Naive B cell (primary cell): Measurements from ENCODE around the gene SKIC2. TPM values are rescaled to one million over a fixed set of nuclear protein-coding genes. Genes with fewer than 3 reads are reported as not detected.
A peak's percentile ranks its signal among the peaks of the same experiment; 100 is the strongest.

Experiments
- ATAC-seq, 2 donors: fragments of 150-1000 bp; cut with Tn5 transposase; 2 replicates each; pipeline ENCODE4 v1.10.0; 2021; ENCODE audit warnings: low read depth in 2 of 2, mild to moderate bottlenecking in 2 of 2, moderate library complexity in 2 of 2
- DNase-seq: peaks from one replicate; pipeline ENCODE4 v3.0.0; 2022
- H3K27ac Mint-ChIP-seq, 6 donors: one replicate each; pipeline ENCODE4 v1.8.0; 2020 to 2022; ENCODE audit warnings: mild to moderate bottlenecking in 6 of 6, mixed read lengths in 6 of 6, moderate library complexity in 5 of 6, inconsistent platforms in 2 of 6
- H3K27me3 Mint-ChIP-seq, 3 donors: one replicate each; pipeline ENCODE4 v1.8.0; 2021 to 2022; ENCODE audit warnings: mixed read lengths in 3 of 3, mild to moderate bottlenecking in 1 of 3
- H3K36me3 Mint-ChIP-seq, 2 donors: one replicate each; pipeline ENCODE4 v1.8.0; 2020 to 2022; ENCODE audit warnings: mixed read lengths in 2 of 2, inconsistent platforms in 1 of 2, mild to moderate bottlenecking in 1 of 2
- H3K4me1 Mint-ChIP-seq, 3 donors: one replicate each; pipeline ENCODE4 v1.8.0; 2020 to 2022; ENCODE audit warnings: mixed read lengths in 3 of 3, inconsistent platforms in 1 of 3, mild to moderate bottlenecking in 1 of 3, moderate library complexity in 1 of 3
- H3K4me3 Mint-ChIP-seq, 8 donors: one replicate each; pipeline ENCODE4 v1.8.0; 2020 to 2022; ENCODE audit warnings: mild to moderate bottlenecking in 8 of 8, mixed read lengths in 8 of 8, moderate library complexity in 8 of 8, inconsistent platforms in 2 of 8
- H3K9me3 Mint-ChIP-seq, 7 donors: one replicate each; pipeline ENCODE4 v1.8.0; 2020 to 2022; ENCODE audit warnings: mixed read lengths in 7 of 7, mild to moderate bottlenecking in 5 of 7, inconsistent platforms in 2 of 7, moderate library complexity in 1 of 7
- polyA plus RNA-seq, 6 donors: library from polyadenylated mRNA; unstranded; fragments of 300-500 nt; fragmentation: Illumina TruSeq; gene quantifications; one replicate each; pipeline ENCODE4 v1.2.3, GENCODE V29; 2021; ENCODE audit warnings: low read depth in 6 of 6

The SKIC2 gene
- polyA plus RNA-seq, 6 donors from 2014 or later = 10.7 to 21.0 (median 18.1) TPM

DNA sequence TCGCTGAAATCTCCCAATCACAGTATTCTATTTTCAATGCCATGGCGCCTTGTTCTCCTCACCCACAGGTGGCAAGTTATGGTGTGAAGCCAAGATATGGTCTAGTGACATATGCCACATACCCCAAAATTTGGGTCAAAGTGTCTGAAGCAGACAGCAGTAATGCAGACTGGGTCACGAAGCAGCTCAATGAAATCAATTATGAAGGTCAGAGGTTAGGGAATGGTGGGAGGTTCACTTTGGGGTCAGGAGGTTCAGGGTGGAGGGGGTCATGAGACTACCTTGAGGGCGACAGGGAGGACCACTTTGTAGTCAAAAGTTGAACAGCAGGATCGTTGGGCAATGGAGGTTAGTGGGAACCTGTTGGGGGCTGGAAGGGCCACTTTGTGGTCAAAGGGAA is 10.7 kb upstream of the SKIC2 start:
- Mint-ChIP-seq H3K4me3 (peak overlapping the region in 2 of 8 donors; percentile 14 to 37), H3K4me1 (peaks cover 0 to 18% (median 15%) of the 10 kb centered on the region in 3 donors), H3K27me3 (peaks cover 5 to 31% (median 23%) of the 10 kb centered on the region in 3 donors), H3K36me3 (peaks cover 0 to 6% of the 10 kb centered on the region in 2 donors), H3K9me3 (no peaks in the 10 kb centered on the region), H3K27ac (peak overlapping the region in 4 of 6 donors; percentile 71 to 97 (median 81))
- DNase-seq (no peak), ATAC-seq (no peak)

DNA sequence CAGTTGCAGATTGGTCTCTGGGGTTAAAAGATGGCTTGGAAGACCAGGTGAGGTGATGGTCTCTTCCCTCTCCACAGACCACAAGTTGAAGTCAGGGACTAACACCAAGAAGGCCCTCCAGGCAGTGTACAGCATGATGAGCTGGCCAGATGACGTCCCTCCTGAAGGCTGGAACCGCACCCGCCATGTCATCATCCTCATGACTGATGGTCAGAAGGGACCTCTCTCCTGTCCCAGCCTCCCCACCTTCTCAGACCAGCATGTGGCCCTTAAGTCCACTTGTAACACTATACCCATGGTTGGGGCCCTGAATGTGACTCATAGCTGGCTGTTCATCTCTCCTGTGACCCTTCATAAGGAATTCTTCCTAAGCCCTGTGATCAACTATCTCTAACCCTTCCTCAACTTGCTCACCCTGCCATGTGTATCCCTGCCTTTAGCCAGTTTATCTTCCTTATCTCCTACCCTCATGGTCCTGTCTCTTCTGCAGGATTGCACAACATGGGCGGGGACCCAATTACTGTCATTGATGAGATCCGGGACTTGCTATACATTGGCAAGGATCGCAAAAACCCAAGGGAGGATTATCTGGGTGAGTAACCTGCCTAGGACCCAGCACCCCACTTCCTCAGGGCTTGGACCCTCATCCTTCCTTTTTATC is 10.1 kb upstream of the SKIC2 start:
- Mint-ChIP-seq H3K4me1 (peaks cover 0 to 20% (median 15%) of the 10 kb centered on the region in 3 donors), H3K36me3 (peaks cover 1 to 11% of the 10 kb centered on the region in 2 donors), H3K27ac (peak overlapping the region in 4 of 6 donors; percentile 50 to 88 (median 54)), H3K9me3 (no peaks in the 10 kb centered on the region), H3K4me3 (no peak overlapping the region), H3K27me3 (peaks cover 5 to 25% (median 17%) of the 10 kb centered on the region in 3 donors)
- no peak for ATAC-seq
- DNase-seq = no peak

DNA sequence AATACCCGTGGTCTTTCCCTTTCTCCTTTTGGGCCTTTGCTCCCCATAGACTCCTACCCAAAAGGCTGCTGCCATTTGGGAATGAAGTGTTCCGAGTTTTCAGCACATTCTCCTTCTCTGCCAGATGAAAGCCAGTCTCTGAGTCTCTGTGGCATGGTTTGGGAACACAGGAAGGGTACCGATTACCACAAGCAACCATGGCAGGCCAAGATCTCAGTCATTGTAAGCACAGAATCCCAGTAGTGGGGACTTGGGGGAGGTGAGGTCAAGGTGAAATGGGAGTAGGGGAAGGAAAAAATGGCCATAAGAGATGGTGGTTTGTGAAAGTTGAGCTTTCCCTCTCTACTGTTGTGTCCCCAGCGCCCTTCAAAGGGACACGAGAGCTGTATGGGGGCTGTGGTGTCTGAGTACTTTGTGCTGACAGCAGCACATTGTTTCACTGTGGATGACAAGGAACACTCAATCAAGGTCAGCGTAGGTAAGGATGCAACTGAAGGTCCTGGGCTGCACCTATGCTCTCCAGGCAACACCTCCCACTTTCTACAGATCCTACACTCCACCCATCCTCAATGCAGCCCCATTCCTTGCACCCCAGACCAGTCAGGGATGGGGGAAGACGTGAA is 8.9 kb upstream of the SKIC2 start:
- Mint-ChIP-seq H3K4me1 (peaks cover 0 to 20% (median 10%) of the 10 kb centered on the region in 3 donors), H3K9me3 (no peaks in the 10 kb centered on the region), H3K4me3 (peak overlapping the region in 1 of 8 donors; percentile 58), H3K36me3 (peaks cover 12 to 23% of the 10 kb centered on the region in 2 donors), H3K27me3 (peaks cover 5 to 16% (median 8%) of the 10 kb centered on the region in 3 donors), H3K27ac (no peak overlapping the region)
- ATAC-seq = no peak
- no peak for DNase-seq

DNA sequence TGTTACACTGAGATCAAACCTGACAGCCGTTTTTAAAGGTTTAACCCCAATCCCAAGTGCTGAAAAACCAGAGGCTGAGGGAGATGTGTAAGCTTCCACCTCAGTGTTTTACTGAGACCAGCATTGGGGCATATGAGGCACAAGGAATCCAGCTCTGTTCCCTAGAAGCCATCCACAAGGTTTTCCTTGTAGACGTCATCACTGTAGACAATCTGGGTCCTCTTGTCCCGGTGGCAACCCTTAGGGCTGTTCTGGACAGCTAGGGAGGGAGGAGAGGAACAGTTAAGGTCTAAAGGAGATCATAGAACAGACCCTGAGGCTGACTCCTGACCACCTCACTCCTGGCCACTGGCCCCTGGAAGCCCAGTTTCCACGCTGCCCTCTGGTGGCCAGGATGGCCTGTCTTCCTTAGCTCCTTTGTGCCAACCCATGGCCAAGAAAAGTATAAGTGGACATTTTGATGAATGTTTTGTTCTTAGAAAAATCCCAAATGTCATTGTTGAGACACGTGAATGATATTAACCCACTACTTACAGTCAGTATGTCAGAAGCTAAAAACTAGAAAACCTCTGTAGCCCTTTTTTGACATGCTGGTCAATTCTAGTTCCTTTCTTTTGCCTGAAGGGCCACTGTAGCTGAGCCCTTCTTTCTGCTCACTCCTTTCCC is 6.7 kb upstream of the SKIC2 start:
- H3K27ac Mint-ChIP-seq = peak overlapping the region in 2 of 6 donors; percentile 20 to 21
- ATAC-seq = peak; percentile 23 to 38
- DNase-seq = peak; percentile 15
- no peaks in the 10 kb centered on the region for H3K27me3 Mint-ChIP-seq
- H3K4me1 Mint-ChIP-seq = peaks cover 5 to 20% (median 6%) of the 10 kb centered on the region in 3 donors
- no peaks in the 10 kb centered on the region for H3K9me3 Mint-ChIP-seq
- peak overlapping the region in 1 of 8 donors; percentile 27 for H3K4me3 Mint-ChIP-seq
- H3K36me3 Mint-ChIP-seq = peaks cover 12 to 25% of the 10 kb centered on the region in 2 donors

DNA sequence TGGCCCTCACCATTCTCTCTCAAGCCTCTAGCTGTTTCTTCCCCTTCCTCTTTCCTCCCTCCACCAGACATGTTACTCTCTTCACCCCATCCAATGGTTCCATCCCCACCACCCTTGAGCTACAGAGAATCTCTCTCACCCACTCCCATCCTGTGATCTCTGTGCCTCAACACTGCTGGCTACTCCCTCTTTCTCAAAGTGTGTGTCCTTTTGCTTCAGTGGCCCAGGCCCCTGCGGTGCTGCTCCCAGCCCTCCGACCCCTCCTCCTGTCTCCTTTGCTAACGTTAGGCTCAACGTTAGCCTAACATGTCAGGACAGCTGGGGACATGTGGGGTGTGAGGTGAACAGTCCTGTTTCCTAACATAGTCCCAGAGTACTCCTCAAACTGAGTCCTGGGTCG is 6.1 kb upstream of the SKIC2 start:
- H3K36me3 Mint-ChIP-seq = peaks cover 12 to 25% of the 10 kb centered on the region in 2 donors
- peak overlapping the region in 4 of 6 donors; percentile 19 to 81 (median 28) for H3K27ac Mint-ChIP-seq
- H3K4me3 Mint-ChIP-seq = peak overlapping the region in 1 of 8 donors; percentile 27
- no peaks in the 10 kb centered on the region for H3K27me3 Mint-ChIP-seq
- ATAC-seq (no peak), DNase-seq (no peak)
- H3K9me3 Mint-ChIP-seq = no peaks in the 10 kb centered on the region
- H3K4me1 Mint-ChIP-seq = peaks cover 11 to 21% (median 12%) of the 10 kb centered on the region in 3 donors

DNA sequence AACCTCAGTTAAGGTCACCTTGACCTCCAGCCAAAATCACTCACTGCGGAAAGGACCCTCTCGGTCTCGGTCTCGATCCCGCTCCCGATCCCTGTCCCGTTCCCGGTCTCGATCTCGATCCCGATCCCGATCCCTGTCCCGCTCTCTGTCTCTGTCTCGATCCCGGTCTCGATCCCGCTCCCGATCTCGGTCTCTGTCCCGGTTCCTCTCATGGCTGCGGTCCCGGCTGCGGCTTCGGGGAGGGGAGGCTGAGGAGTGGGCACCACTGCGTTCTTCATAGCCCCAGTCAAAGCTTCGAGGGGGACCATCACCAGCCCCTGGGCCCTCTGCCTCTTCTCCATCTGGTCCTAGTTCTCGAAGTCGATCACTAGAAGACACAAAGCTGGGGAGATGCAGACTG is 4.5 kb upstream of the SKIC2 start:
- H3K9me3 Mint-ChIP-seq = no peaks in the 10 kb centered on the region
- peak overlapping the region in 2 of 6 donors; percentile 33 to 64 for H3K27ac Mint-ChIP-seq
- H3K4me3 Mint-ChIP-seq = peak overlapping the region in 2 of 8 donors; percentile 14 to 17
- no peaks in the 10 kb centered on the region for H3K27me3 Mint-ChIP-seq
- ATAC-seq = no peak
- H3K4me1 Mint-ChIP-seq = peaks cover 24 to 25% (median 25%) of the 10 kb centered on the region in 3 donors
- peaks cover 12 to 25% of the 10 kb centered on the region in 2 donors for H3K36me3 Mint-ChIP-seq
- DNase-seq = no peak

DNA sequence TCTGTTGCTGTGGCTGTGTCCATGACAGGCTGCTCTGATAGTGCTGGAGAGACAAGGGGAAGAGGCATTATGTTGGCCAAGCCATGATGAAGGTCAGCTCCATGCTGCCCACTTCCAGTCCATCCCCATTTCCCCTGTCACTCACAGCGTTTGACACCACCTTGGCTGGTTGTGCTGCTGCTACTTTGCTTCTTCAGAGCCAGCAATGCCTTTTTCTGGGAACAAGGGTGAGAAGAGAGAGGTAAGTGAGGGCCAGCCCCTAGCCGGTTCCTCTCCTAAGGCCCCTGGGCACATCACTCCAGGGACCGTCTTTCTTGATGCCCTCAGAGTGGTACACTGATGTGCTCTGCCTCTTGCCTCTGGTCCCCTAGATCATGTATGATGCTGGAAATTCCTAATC is 2.2 kb upstream of the SKIC2 start:
- Mint-ChIP-seq H3K9me3 (no peaks in the 10 kb centered on the region), H3K36me3 (peaks cover 12 to 39% of the 10 kb centered on the region in 2 donors), H3K27me3 (no peaks in the 10 kb centered on the region), H3K27ac (peak overlapping the region in 2 of 6 donors; percentile 70 to 77), H3K4me3 (peak overlapping the region in 4 of 8 donors; percentile 23 to 98 (median 98)), H3K4me1 (peaks cover 31 to 38% (median 38%) of the 10 kb centered on the region in 3 donors)
- no peak for ATAC-seq
- DNase-seq = no peak

DNA sequence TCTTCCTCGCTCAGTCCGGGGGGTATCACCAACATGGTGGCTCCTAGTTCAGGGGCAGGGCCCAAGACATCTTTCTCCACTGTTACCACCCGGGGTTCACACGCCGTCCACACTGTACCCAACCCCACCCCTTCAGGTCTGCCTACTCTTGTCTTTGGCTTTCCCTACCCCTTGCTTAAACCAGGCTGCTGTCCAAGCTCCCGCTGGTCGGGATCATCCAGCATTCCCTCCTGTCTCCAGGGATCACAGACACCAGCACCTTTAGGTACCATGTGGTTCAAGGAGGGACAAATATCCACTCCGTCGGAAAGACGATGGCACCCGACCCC is 599 bp upstream of the SKIC2 start:
- no peaks in the 10 kb centered on the region for H3K9me3 Mint-ChIP-seq
- peak in 1 of 2 donors; percentile 1 for ATAC-seq
- H3K4me1 Mint-ChIP-seq = peaks cover 31 to 44% (median 38%) of the 10 kb centered on the region in 3 donors
- H3K36me3 Mint-ChIP-seq = peaks cover 12 to 47% of the 10 kb centered on the region in 2 donors
- H3K27ac Mint-ChIP-seq = peak overlapping the region; percentile 97 to 98 (median 98)
- H3K27me3 Mint-ChIP-seq = no peaks in the 10 kb centered on the region
- peak overlapping the region; percentile 94 to 98 (median 98) for H3K4me3 Mint-ChIP-seq
- DNase-seq = no peak

DNA sequence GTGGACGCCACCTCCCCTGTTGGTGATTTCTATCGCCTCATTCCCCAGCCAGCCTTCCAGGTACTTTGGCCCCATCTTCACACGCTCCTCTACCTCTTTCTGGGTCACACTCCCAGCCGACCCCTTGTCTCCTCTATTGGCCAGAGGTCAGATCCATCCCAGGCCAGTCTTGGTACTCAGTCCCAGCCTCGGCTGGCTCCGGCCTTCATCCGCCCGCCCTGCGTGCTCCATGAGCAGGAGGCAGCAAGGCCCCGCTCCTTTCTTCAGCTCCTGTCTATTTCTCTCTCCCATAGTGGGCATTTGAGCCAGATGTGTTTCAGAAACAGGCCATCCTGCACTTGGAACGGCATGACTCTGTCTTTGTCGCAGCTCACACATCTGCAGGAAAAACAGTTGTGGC is 2.6 kb downstream of the SKIC2 start:
- ATAC-seq (no peak), DNase-seq (no peak)
- H3K27me3 Mint-ChIP-seq = no peaks in the 10 kb centered on the region
- peak overlapping the region in 1 of 6 donors; percentile 47 for H3K27ac Mint-ChIP-seq
- H3K9me3 Mint-ChIP-seq = no peaks in the 10 kb centered on the region
- H3K4me3 Mint-ChIP-seq = peak overlapping the region in 4 of 8 donors; percentile 9 to 95 (median 78)
- peaks cover 29 to 44% (median 38%) of the 10 kb centered on the region in 3 donors for H3K4me1 Mint-ChIP-seq
- peaks cover 8 to 36% of the 10 kb centered on the region in 2 donors for H3K36me3 Mint-ChIP-seq

DNA sequence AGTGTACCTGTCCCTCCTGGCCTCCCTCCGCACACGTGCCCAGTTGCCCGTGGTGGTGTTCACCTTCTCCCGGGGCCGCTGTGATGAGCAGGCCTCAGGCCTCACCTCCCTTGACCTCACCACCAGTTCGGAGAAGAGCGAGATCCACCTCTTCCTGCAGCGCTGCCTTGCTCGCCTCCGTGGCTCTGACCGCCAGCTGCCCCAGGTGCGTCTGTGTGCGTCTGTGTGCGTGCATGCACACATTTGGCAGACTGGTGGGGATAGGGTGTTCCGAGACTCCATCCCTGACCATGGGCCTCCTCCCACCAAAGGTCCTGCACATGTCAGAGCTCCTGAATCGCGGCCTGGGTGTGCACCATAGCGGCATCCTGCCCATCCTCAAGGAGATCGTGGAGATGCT is 4.9 kb downstream of the SKIC2 start:
- H3K27me3 Mint-ChIP-seq = no peaks in the 10 kb centered on the region
- ATAC-seq = no peak
- peaks cover 8 to 50% of the 10 kb centered on the region in 2 donors for H3K36me3 Mint-ChIP-seq
- no peak for DNase-seq
- H3K27ac Mint-ChIP-seq = peak overlapping the region in 2 of 6 donors; percentile 19 to 83
- H3K4me1 Mint-ChIP-seq = peaks cover 14 to 30% (median 27%) of the 10 kb centered on the region in 3 donors
- H3K9me3 Mint-ChIP-seq = no peaks in the 10 kb centered on the region
- no peak overlapping the region for H3K4me3 Mint-ChIP-seq

DNA sequence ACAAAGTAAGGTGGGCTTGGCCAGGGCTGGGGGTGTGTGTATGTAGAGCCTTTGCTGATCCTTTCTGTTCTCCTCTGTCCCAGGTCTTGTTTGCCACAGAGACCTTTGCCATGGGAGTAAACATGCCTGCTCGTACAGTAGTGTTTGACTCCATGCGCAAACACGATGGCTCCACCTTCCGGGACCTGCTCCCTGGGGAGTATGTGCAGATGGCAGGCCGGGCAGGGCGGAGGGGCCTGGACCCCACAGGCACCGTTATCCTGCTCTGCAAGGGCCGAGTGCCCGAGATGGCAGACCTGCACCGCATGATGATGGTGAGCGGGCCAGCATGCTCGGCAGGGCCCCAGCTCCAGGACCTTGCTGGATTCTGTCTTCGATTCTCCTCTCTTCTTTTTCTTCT is 6.7 kb downstream of the SKIC2 start:
- H3K27ac Mint-ChIP-seq = no peak overlapping the region
- DNase-seq (no peak), ATAC-seq (no peak)
- no peak overlapping the region for H3K4me3 Mint-ChIP-seq
- no peaks in the 10 kb centered on the region for H3K9me3 Mint-ChIP-seq
- H3K36me3 Mint-ChIP-seq = peaks cover 8 to 55% of the 10 kb centered on the region in 2 donors
- peaks cover 21 to 26% (median 23%) of the 10 kb centered on the region in 3 donors for H3K4me1 Mint-ChIP-seq
- H3K27me3 Mint-ChIP-seq = no peaks in the 10 kb centered on the region

DNA sequence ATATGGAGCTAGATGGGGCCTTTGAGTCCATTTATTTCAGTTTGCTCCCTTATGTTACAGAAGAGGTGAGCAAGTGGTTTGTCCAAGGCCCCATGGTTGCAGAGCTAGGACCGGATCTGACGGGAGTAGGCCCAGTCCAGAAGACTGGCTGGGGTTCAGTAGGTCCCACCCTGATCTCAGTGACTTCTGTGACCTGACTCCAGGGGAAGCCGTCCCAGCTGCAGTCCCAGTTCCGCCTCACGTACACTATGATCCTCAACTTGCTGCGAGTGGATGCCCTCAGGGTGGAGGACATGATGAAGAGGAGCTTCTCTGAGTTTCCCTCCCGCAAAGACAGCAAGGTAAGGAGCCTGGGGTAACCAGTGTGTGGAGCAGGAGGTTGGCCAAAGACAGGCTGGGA is 7.5 kb downstream of the SKIC2 start:
- H3K27me3 Mint-ChIP-seq = no peaks in the 10 kb centered on the region
- H3K9me3 Mint-ChIP-seq = no peaks in the 10 kb centered on the region
- H3K36me3 Mint-ChIP-seq = peaks cover 8 to 47% of the 10 kb centered on the region in 2 donors
- H3K27ac Mint-ChIP-seq = peak overlapping the region in 1 of 6 donors; percentile 24
- DNase-seq (no peak), ATAC-seq (no peak)
- H3K4me1 Mint-ChIP-seq = peaks cover 21 to 34% (median 24%) of the 10 kb centered on the region in 3 donors
- no peak overlapping the region for H3K4me3 Mint-ChIP-seq
